ENCODE results near the gene CALB2.

GRCh38 chr16:71338632-71339031 lies 19.9 kb upstream of the CALB2 start:
- TF ChIP-seq POLR2AphosphoS5 (IDR thresholded peaks at IDR 0.05; ENCODE audit: borderline replicate concordance, low read depth, low read length), result no peak
- no peak for TF ChIP-seq EZH2 (IDR thresholded peaks at IDR 0.05)
- no peak for TF ChIP-seq FOXP2 (optimal IDR thresholded peaks at IDR 0.05; ENCODE audit: control extremely low read depth, extremely low read length, insufficient read depth)
